Breast epithelium (tissue), 4 donors: ENCODE data around the gene ALKBH4. TPM values are rescaled to one million over a fixed set of nuclear protein-coding genes. Genes with fewer than 3 reads are reported as not detected.

Experiments used
- DNase-seq, 2 donors: peaks; one replicate each; pipeline ENCODE4 v3.0.0-alpha.2; 2019; ENCODE audit warnings: low spot score in 2 of 2
- H3K27ac ChIP-seq, 2 donors: fragments of 200-600 bp; sonication (generic) in 1 of 2; one replicate each; pipeline ENCODE4 v1.5.1; 2016 to 2019; ENCODE audit warnings: mild to moderate bottlenecking in 1 of 2
- H3K27me3 ChIP-seq, 2 donors: fragments of 200-600 bp; sonication (generic) in 1 of 2; one replicate each; pipeline versions ENCODE4 v1.5.1 to v1.6.0; 2017 to 2019; ENCODE audit warnings: control low read depth in 1 of 2, mild to moderate bottlenecking in 1 of 2
- H3K36me3 ChIP-seq: fragments of 200-600 bp; one replicate; pipeline ENCODE4 v1.5.1; 2019
- H3K4me1 ChIP-seq, 2 donors: fragments of 200-600 bp; sonication (generic); one replicate each; pipeline ENCODE4 v1.5.1; 2016 to 2019; ENCODE audit warnings: control low read depth in 1 of 2
- H3K4me3 ChIP-seq, 3 donors: fragments of 200-600 bp; sonication (generic); 1 replicate in 2 of 3; 2 replicates in 1 of 3; pipeline ENCODE4 v1.5.1; 2016 to 2019; ENCODE audit warnings: mild to moderate bottlenecking in 3 of 3, moderate library complexity in 2 of 3
- H3K9me3 ChIP-seq, 2 donors: fragments of 200-600 bp; sonication (generic) in 1 of 2; one replicate each; pipeline ENCODE4 v1.5.1; 2016 to 2019; ENCODE audit warnings: control low read depth in 1 of 2
- CTCF ChIP-seq, 3 donors: fragments of 450-650 bp; IDR thresholded peaks; one replicate each; pipeline ENCODE4 v1.5.1; 2016 to 2017; ENCODE audit warnings: antibody characterized with exemption in 3 of 3, mild to moderate bottlenecking in 3 of 3, moderate library complexity in 3 of 3
- POLR2A ChIP-seq: fragments of 450-650 bp; IDR thresholded peaks from one replicate; pipeline ENCODE4 v1.6.1; 2016; ENCODE audit warnings: antibody characterized with exemption, mild to moderate bottlenecking, moderate library complexity
- POLR2AphosphoS5 ChIP-seq, 3 donors: sonication (generic); formaldehyde crosslinking; IDR thresholded peaks; one replicate each; pipeline ENCODE4 v1.6.1; 2017; ENCODE audit warnings: antibody characterized with exemption in 3 of 3
- intact Hi-C: fragments of 100-400 bp; cut with DNase I; formaldehyde crosslinking; loops from one replicate; pipeline ENCODE4 v1.15.1; 2023; ENCODE audit warnings: low total_unique reads
- total RNA-seq, 3 donors: library from RNA; depleted of rRNA; stranded (reverse); fragments of >200 nt; gene quantifications; one replicate each; pipeline ENCODE4 v1.1.0, GENCODE V29; 2016

The ALKBH4 gene
- total RNA-seq, 3 donors from 2014 or later, result 15.1 to 28.5 (median 17.8) TPM

GRCh38 chr7:102439963-102440795 is 24.5 kb downstream of the ALKBH4 start:
- Histone ChIP-seq H3K27me3 (no peaks in the 10 kb centered on the region), H3K36me3 (no peaks in the 10 kb centered on the region), H3K27ac (peak overlapping the region; percentile 45 to 72), H3K4me1 (peaks cover 0 to 3% of the 10 kb centered on the region in 2 donors), H3K9me3 (no peaks in the 10 kb centered on the region), H3K4me3 (no peak overlapping the region)
- peak; percentile 72 to 85 for DNase-seq
- intact Hi-C loops, result no loop called here
- no peak for TF ChIP-seq CTCF (IDR thresholded peaks at IDR 0.05)
- no peak for TF ChIP-seq POLR2A
- no peak for TF ChIP-seq POLR2AphosphoS5 (IDR thresholded peaks at IDR 0.05)

GRCh38 chr7:102436118-102436517 is 28.5 kb downstream of the ALKBH4 start:
- TF ChIP-seq POLR2AphosphoS5 (IDR thresholded peaks at IDR 0.05), result no peak
- TF ChIP-seq CTCF (IDR thresholded peaks at IDR 0.05), result no peak
- no peak for TF ChIP-seq POLR2A
- H3K9me3 ChIP-seq, result no peaks in the 10 kb centered on the region
- no peak for DNase-seq
- peaks cover 0 to 3% of the 10 kb centered on the region in 2 donors for H3K4me1 ChIP-seq
- no peak overlapping the region for H3K27ac ChIP-seq
- no peaks in the 10 kb centered on the region for H3K27me3 ChIP-seq
- no peak overlapping the region for H3K4me3 ChIP-seq
- intact Hi-C loops, result no loop called here
- H3K36me3 ChIP-seq, result no peaks in the 10 kb centered on the region

- H3K27me3 ChIP-seq, result no peaks in the 10 kb centered on the region
- intact Hi-C loops, result no loop called here
- H3K27ac ChIP-seq, result peak overlapping the region; percentile 2 to 84
- no peaks in the 10 kb centered on the region for H3K36me3 ChIP-seq
- H3K4me3 ChIP-seq, result peak overlapping the region; percentile 83 to 98 (median 86)
- DNase-seq, result no peak
- H3K4me1 ChIP-seq, result no peaks in the 10 kb centered on the region
- H3K9me3 ChIP-seq, result no peaks in the 10 kb centered on the region
- TF ChIP-seq POLR2A (no peak), CTCF (IDR thresholded peaks at IDR 0.05) (no peak), POLR2AphosphoS5 (IDR thresholded peaks at IDR 0.05) (no peak)
These were observed 30.6 kb downstream of the ALKBH4 start for GRCh38 chr7:102434039-102434486.

- DNase-seq, result peak; percentile 58 to 65
- peak within 1 kb of the TSS; percentile 83 to 98 (median 86) for H3K4me3 ChIP-seq
- no peaks in the 10 kb centered on the region for H3K36me3 ChIP-seq
- H3K9me3 ChIP-seq, result no peaks in the 10 kb centered on the region
- TF ChIP-seq POLR2A (no peak), POLR2AphosphoS5 (IDR thresholded peaks at IDR 0.05) (no peak), CTCF (IDR thresholded peaks at IDR 0.05) (no peak)
- no peaks in the 10 kb centered on the region for H3K4me1 ChIP-seq
- intact Hi-C loops, result no loop called here
- no peaks in the 10 kb centered on the region for H3K27me3 ChIP-seq
- peak within 1 kb of the TSS; percentile 84 to 86 for H3K27ac ChIP-seq
These were observed 31.2 kb downstream of the ALKBH4 start, which contains the start of gene ORAI2 for GRCh38 chr7:102433219-102434038. ORAI2 (plus strand) TSS chr7:102433575; CDS start chr7:102438957, 5,382 bp downstream.
